Keratinocyte (primary cell): ENCODE measurements around the gene SERPINE1. TPM values are rescaled to one million over a fixed set of nuclear protein-coding genes. Genes with fewer than 3 reads are reported as not detected.
"Not testable (repeated sequence)": the region's sequence is repeated elsewhere in the genome, so short reads cannot be mapped to it uniquely, and the experiment has no call there.

ENCODE experiments used
- DNase-seq: peaks from one replicate; pipeline ENCODE4 v3.0.0-alpha.2; 2011; ENCODE audit warnings: low read depth, missing footprints, low spot score
- FAIRE-seq: peaks from 2 replicates; lab custom pipeline; 2011; peaks lifted over from hg19 to GRCh38; lab: Jason Lieb, UNC
- H2AFZ ChIP-seq: 2 replicates; pipeline ENCODE4 v1.6.0; 2012; ENCODE audit warnings: low read length, control low read depth, inconsistent platforms; ENCODE audit not compliant: control insufficient read depth
- H3K27ac ChIP-seq: 2 replicates; pipeline ENCODE4 v1.5.1; 2011; ENCODE audit warnings: low read length; ENCODE audit not compliant: control insufficient read depth, insufficient read depth
- H3K27me3 ChIP-seq: 3 replicates; pipeline ENCODE4 v1.6.0; 2011; ENCODE audit warnings: low read length; ENCODE audit not compliant: control insufficient read depth, insufficient read depth; ENCODE audit errors: extremely low read depth
- H3K36me3 ChIP-seq, 2 experiments: 2 replicates in 1 of 2; 3 replicates in 1 of 2; pipeline ENCODE4 v1.5.1; 2011; ENCODE audit warnings: low read length in 2 of 2, mild to moderate bottlenecking in 1 of 2; ENCODE audit not compliant: control insufficient read depth in 2 of 2, insufficient read depth in 2 of 2; ENCODE audit errors: extremely low read depth in 1 of 2
- H3K4me1 ChIP-seq: 3 replicates; pipeline ENCODE4 v1.5.1; 2011; ENCODE audit warnings: low read length; ENCODE audit not compliant: control insufficient read depth, insufficient read depth; ENCODE audit errors: extremely low read depth
- H3K4me2 ChIP-seq: 3 replicates; pipeline ENCODE4 v1.6.0; 2011; ENCODE audit warnings: low read depth, low read length; ENCODE audit not compliant: control insufficient read depth, insufficient read depth; ENCODE audit errors: extremely low read depth
- H3K4me3 ChIP-seq, 3 experiments: fragments of 200-600 bp in 1 of 3; sonication (generic) in 1 of 3; 2 replicates in 2 of 3; 3 replicates in 1 of 3; pipeline ENCODE4 v1.5.1; 2011 to 2016; ENCODE audit warnings: low read length in 3 of 3, mild to moderate bottlenecking in 3 of 3, control low read depth in 2 of 3, inconsistent platforms in 1 of 3, low read depth in 1 of 3, mixed read lengths in 1 of 3, mixed run types in 1 of 3, moderate library complexity in 1 of 3; ENCODE audit not compliant: control insufficient read depth in 2 of 3, insufficient read depth in 2 of 3; ENCODE audit errors: extremely low read depth in 1 of 3
- H3K79me2 ChIP-seq: 2 replicates; pipeline ENCODE4 v1.6.0; 2012; ENCODE audit warnings: low read length; ENCODE audit not compliant: control insufficient read depth, insufficient read depth
- H3K9ac ChIP-seq: 3 replicates; pipeline ENCODE4 v1.6.0; 2011; ENCODE audit warnings: low read length; ENCODE audit not compliant: control insufficient read depth, insufficient read depth; ENCODE audit errors: extremely low read depth
- H3K9me1 ChIP-seq: 3 replicates; pipeline ENCODE4 v1.6.0; 2011; ENCODE audit warnings: low read length; ENCODE audit not compliant: control insufficient read depth, insufficient read depth; ENCODE audit errors: extremely low read depth
- H3K9me3 ChIP-seq: 2 replicates; pipeline ENCODE4 v1.5.1; 2012; ENCODE audit warnings: low read depth, low read length; ENCODE audit not compliant: control insufficient read depth
- H4K20me1 ChIP-seq: 3 replicates; pipeline ENCODE4 v1.6.0; 2011; ENCODE audit warnings: low read length; ENCODE audit not compliant: control insufficient read depth, insufficient read depth; ENCODE audit errors: extremely low read depth
- CTCF ChIP-seq, 3 experiments: IDR thresholded peaks in 1 of 3; conservative IDR thresholded peaks in 1 of 3; optimal IDR thresholded peaks in 1 of 3; 2 replicates in 2 of 3; 3 replicates in 1 of 3; pipeline versions ENCODE3 to v1.5.1; 2011; ENCODE audit warnings: low read length in 3 of 3, mild to moderate bottlenecking in 3 of 3, moderate library complexity in 2 of 3, control low read depth in 1 of 3, inconsistent platforms in 1 of 3; ENCODE audit not compliant: insufficient read depth in 2 of 3; ENCODE audit errors: extremely low read depth in 1 of 3
- EZH2 ChIP-seq: IDR thresholded peaks from one replicate; pipeline ENCODE4 v1.6.1; 2012; ENCODE audit warnings: inconsistent platforms, mild to moderate bottlenecking, low read length, moderate library complexity
- dilution Hi-C: fragments of 300-500 bp; cut with MboI; formaldehyde crosslinking; loops from one replicate; pipeline ENCODE4 v1.7.0; 2020; ENCODE audit warnings: low sequenced_read_pairs; ENCODE audit not compliant: extremely low pct_ligation_motif_present
- polyA plus RNA-seq, 5 experiments: library from polyadenylated mRNA; depleted of rRNA in 3 of 5; stranded (reverse) in 3 of 5; stranded (forward) in 1 of 5; unstranded in 1 of 5; fragments of >200 nt; gene quantifications; 1 replicate in 1 of 5; 2 replicates in 3 of 5; 3 replicates in 1 of 5; pipeline versions ENCODE4 v1.2.1 to v1.2.3, GENCODE V29; 2011 to 2012; ENCODE audit warnings: missing spikeins in 2 of 5, low read depth in 1 of 5, low replicate concordance in 1 of 5

Gene SERPINE1
- polyA plus RNA-seq, 1 donor (not counting 4 experiments of a cell fraction or from before 2014, with no cell fraction given) = 522 TPM

GRCh38 chr7:101111261-101111660 lies 15.6 kb upstream of the SERPINE1 start:
- H3K9me3 ChIP-seq = no peaks in the 10 kb centered on the region
- dilution Hi-C loops = no loop called here
- H2AFZ ChIP-seq = no peak overlapping the region

GRCh38 chr7:101112233-101112632 lies 14.7 kb upstream of the SERPINE1 start:
- H3K27me3 ChIP-seq = no peaks in the 10 kb centered on the region
- TF ChIP-seq CTCF (optimal IDR thresholded peaks at IDR 0.05 in 1 of 3, IDR thresholded peaks at IDR 0.05 in 1 of 3, conservative IDR thresholded peaks at IDR 0.05 in 1 of 3; ENCODE audit: extremely low read depth in 1 of 3, insufficient read depth in 2 of 3, low read length in 3 of 3) = no peak
- no peak for TF ChIP-seq EZH2
- no peak overlapping the region for H3K27ac ChIP-seq
- no peak overlapping the region for H3K4me2 ChIP-seq
- H3K36me3 ChIP-seq = no peaks in the 10 kb centered on the region
- DNase-seq (no peak), FAIRE-seq (no peak)
- H3K9me3 ChIP-seq = no peaks in the 10 kb centered on the region
- peaks cover 30% of the 10 kb centered on the region for H3K4me1 ChIP-seq
- no peak overlapping the region for H3K9ac ChIP-seq
- dilution Hi-C loops = no loop called here
- H2AFZ ChIP-seq = no peak overlapping the region
- H3K9me1 ChIP-seq = no peaks in the 10 kb centered on the region
- H4K20me1 ChIP-seq = no peaks in the 10 kb centered on the region
- no peak overlapping the region for H3K4me3 ChIP-seq
- no peaks in the 10 kb centered on the region for H3K79me2 ChIP-seq

More at GRCh38 chr7:101111261-101111660, 15.6 kb upstream of the SERPINE1 start:
- Histone ChIP-seq H3K36me3 (no peaks in the 10 kb centered on the region), H3K79me2 (no peaks in the 10 kb centered on the region), H3K27me3 (no peaks in the 10 kb centered on the region), H3K9ac (no peak overlapping the region), H3K4me3 (no peak overlapping the region), H3K4me1 (peaks cover 28% of the 10 kb centered on the region), H3K27ac (no peak overlapping the region), H4K20me1 (no peaks in the 10 kb centered on the region), H3K9me1 (no peaks in the 10 kb centered on the region), H3K4me2 (no peak overlapping the region)
- FAIRE-seq = no peak
- TF ChIP-seq EZH2 (no peak), CTCF (optimal IDR thresholded peaks at IDR 0.05 in 1 of 3, IDR thresholded peaks at IDR 0.05 in 1 of 3, conservative IDR thresholded peaks at IDR 0.05 in 1 of 3; ENCODE audit: extremely low read depth in 1 of 3, insufficient read depth in 2 of 3, low read length in 3 of 3) (no peak)
- no peak for DNase-seq

- FAIRE-seq, dilution Hi-C loops, H3K27ac ChIP-seq: not testable (repeated sequence)
Measured at GRCh38 chr7:101113140-101113539, 13.8 kb upstream of the SERPINE1 start.

More at GRCh38 chr7:101113140-101113539, 13.8 kb upstream of the SERPINE1 start:
- H3K79me2 ChIP-seq, H3K36me3 ChIP-seq, H3K4me2 ChIP-seq, H3K9me1 ChIP-seq, H3K9me3 ChIP-seq, H3K27me3 ChIP-seq, H4K20me1 ChIP-seq, H2AFZ ChIP-seq, H3K9ac ChIP-seq, H3K4me3 ChIP-seq, DNase-seq: not testable (repeated sequence)
- H3K4me1 ChIP-seq = peaks cover 30% of the 10 kb centered on the region
